ENCODE data around the gene SRCAP.
A peak's percentile ranks its signal among the peaks of the same experiment; 100 is the strongest.
"Not testable (repeated sequence)": the region's sequence is repeated elsewhere in the genome, so short reads cannot be mapped to it uniquely, and the experiment has no call there.

The SRCAP gene

DNA sequence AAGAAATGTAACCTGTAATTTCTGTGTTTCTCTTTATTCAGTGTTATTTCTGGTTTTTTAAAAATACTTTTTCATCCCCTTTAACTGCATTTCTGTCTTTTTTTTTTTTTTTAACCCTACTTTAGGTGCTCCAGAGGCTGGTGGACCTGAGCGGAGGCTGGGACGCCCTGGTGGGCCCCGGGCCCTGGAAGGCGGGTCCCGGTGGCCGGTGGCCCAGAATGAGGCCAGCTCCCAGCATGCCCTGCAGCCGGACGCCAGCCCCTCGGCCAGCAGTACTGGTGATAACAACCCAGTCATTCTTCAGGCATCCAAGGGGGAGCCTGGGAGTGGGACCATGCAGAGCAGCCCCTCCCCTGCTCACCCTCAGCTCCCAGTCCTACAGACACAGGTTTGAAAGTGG lies 1.5 kb downstream of the SRCAP start:
- Histone ChIP-seq H3K79me1 (ENCODE audit: low read length) (peaks cover 8% of the 10 kb centered on the region), H3K4me3 (ENCODE audit: low read length) (no peak overlapping the region)
- WGBS (ENCODE audit: extremely low coverage, insufficient coverage, low lambda C conversion rate), result no CpG with 5 or more reads among the region's 9 CpGs

DNA sequence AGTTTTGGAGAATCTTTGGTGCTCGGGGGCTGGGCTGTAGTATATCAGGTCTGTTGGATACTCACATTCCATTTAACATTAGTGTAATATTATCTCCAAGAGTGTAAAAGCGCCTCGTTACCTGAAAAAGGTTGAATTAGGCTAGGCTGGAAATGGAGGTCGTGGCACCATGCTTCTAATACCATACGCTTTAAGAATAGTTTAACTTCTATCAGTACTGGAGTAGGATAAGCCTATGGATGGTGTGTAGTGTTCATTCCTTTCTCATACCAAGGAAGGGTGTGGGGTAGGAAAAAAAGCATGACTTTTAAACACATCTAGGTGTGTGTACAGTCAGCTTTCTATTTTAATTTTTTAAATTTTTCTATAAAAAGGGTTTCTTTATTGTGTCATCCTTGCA lies 2.0 kb downstream of the SRCAP start:
- Histone ChIP-seq H2AK5ac (ENCODE audit: low read length) (no peak overlapping the region), H2BK120ac (ENCODE audit: low read depth, low read length) (no peak overlapping the region), H3K23ac (ENCODE audit: low read length) (no peak overlapping the region), H4K8ac (ENCODE audit: low read depth, low read length) (no peak overlapping the region), H3K79me1 (ENCODE audit: low read length) (peaks cover 8% of the 10 kb centered on the region), H3K27ac (ENCODE audit: low read depth, low read length) (no peak overlapping the region), H3K79me2 (ENCODE audit: control insufficient read depth, insufficient read depth, low read length) (peaks cover 21% of the 10 kb centered on the region), H3K36me3 (ENCODE audit: control insufficient read depth, insufficient read depth, low read length) (peaks cover 6% of the 10 kb centered on the region), H3K27me3 (ENCODE audit: insufficient read depth, low read length, poor library complexity) (no peaks in the 10 kb centered on the region), H3K9ac (ENCODE audit: low read length) (no peak overlapping the region), H3K18ac (ENCODE audit: low read length) (no peak overlapping the region), H2BK5ac (ENCODE audit: low read length) (no peak overlapping the region), H4K5ac (ENCODE audit: low read length) (no peak overlapping the region), H3K4ac (ENCODE audit: low read depth, low read length) (no peak overlapping the region), H3K4me2 (ENCODE audit: low read length) (no peak overlapping the region), H2BK15ac (replicated peaks; ENCODE audit: low read depth) (no peak overlapping the region), H3K4me1 (ENCODE audit: control insufficient read depth, low read depth, low read length) (peaks cover 3% of the 10 kb centered on the region), H3K56ac (ENCODE audit: low read length) (no peak overlapping the region), H3K4me3 (ENCODE audit: low read length) (no peak overlapping the region)
- no CpG with 5 or more reads among the region's 5 CpGs for WGBS (ENCODE audit: extremely low coverage, insufficient coverage, low lambda C conversion rate)
- no peak for DNase-seq

More for the DNA sequence above, 1.5 kb downstream of the SRCAP start:
- H3K4me1 ChIP-seq (ENCODE audit: control insufficient read depth, low read depth, low read length), result peaks cover 3% of the 10 kb centered on the region
- H3K18ac ChIP-seq (ENCODE audit: low read length), result no peak overlapping the region
- no peak overlapping the region for H3K9ac ChIP-seq (ENCODE audit: low read length)
- H3K79me2 ChIP-seq (ENCODE audit: control insufficient read depth, insufficient read depth, low read length), result peaks cover 21% of the 10 kb centered on the region
- no peak overlapping the region for H2AK5ac ChIP-seq (ENCODE audit: low read length)
- no peak overlapping the region for H2BK5ac ChIP-seq (ENCODE audit: low read length)
- peak; percentile 36 for DNase-seq
- no peak overlapping the region for H3K56ac ChIP-seq (ENCODE audit: low read length)
- H2BK15ac ChIP-seq (replicated peaks; ENCODE audit: low read depth), result no peak overlapping the region
- H3K23ac ChIP-seq (ENCODE audit: low read length), result no peak overlapping the region
- H3K4ac ChIP-seq (ENCODE audit: low read depth, low read length), result no peak overlapping the region
- H3K36me3 ChIP-seq (ENCODE audit: control insufficient read depth, insufficient read depth, low read length), result peaks cover 5% of the 10 kb centered on the region
- H2BK120ac ChIP-seq (ENCODE audit: low read depth, low read length), result no peak overlapping the region
- no peaks in the 10 kb centered on the region for H3K27me3 ChIP-seq (ENCODE audit: insufficient read depth, low read length, poor library complexity)
- no peak overlapping the region for H3K4me2 ChIP-seq (ENCODE audit: low read length)
- no peak overlapping the region for H4K5ac ChIP-seq (ENCODE audit: low read length)
- peak overlapping the region; percentile 12 for H3K27ac ChIP-seq (ENCODE audit: low read depth, low read length)
- no peak overlapping the region for H4K8ac ChIP-seq (ENCODE audit: low read depth, low read length)

DNA sequence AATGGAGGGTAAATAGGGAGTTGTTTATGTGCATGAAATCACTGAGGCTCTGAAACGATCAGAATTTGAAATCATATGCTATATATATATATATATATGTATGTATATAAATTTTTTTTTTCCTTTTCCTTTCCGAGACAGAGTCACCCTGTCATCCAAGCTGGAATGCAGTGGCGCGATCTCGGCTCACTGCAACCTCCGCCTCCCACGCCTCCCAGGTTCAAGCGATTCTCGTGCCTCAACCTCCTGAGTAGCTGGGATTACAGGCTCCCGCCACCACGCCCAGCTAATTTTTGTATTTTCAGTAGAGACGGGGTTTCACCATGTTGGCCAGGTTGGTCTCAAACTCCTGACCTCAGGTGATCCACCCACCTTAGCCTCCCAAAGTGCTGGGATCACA lies 4.1 kb downstream of the SRCAP start:
- not testable (repeated sequence) for H3K4me1 ChIP-seq (ENCODE audit: control insufficient read depth, low read depth, low read length); H2AK5ac ChIP-seq (ENCODE audit: low read length); H3K27ac ChIP-seq (ENCODE audit: low read depth, low read length); H4K8ac ChIP-seq (ENCODE audit: low read depth, low read length); H2BK120ac ChIP-seq (ENCODE audit: low read depth, low read length); H2BK15ac ChIP-seq (replicated peaks; ENCODE audit: low read depth); H3K56ac ChIP-seq (ENCODE audit: low read length); H2BK5ac ChIP-seq (ENCODE audit: low read length); H3K27me3 ChIP-seq (ENCODE audit: insufficient read depth, low read length, poor library complexity); H3K4ac ChIP-seq (ENCODE audit: low read depth, low read length); H4K5ac ChIP-seq (ENCODE audit: low read length); H3K23ac ChIP-seq (ENCODE audit: low read length); H3K9ac ChIP-seq (ENCODE audit: low read length); DNase-seq; H3K18ac ChIP-seq (ENCODE audit: low read length); H3K4me3 ChIP-seq (ENCODE audit: low read length); H3K4me2 ChIP-seq (ENCODE audit: low read length)
- H3K79me1 ChIP-seq (ENCODE audit: low read length), result peaks cover 11% of the 10 kb centered on the region
- peaks cover 13% of the 10 kb centered on the region for H3K36me3 ChIP-seq (ENCODE audit: control insufficient read depth, insufficient read depth, low read length)
- peaks cover 21% of the 10 kb centered on the region for H3K79me2 ChIP-seq (ENCODE audit: control insufficient read depth, insufficient read depth, low read length)
- no CpG with 5 or more reads among the region's 12 CpGs for WGBS (ENCODE audit: extremely low coverage, insufficient coverage, low lambda C conversion rate)

DNA sequence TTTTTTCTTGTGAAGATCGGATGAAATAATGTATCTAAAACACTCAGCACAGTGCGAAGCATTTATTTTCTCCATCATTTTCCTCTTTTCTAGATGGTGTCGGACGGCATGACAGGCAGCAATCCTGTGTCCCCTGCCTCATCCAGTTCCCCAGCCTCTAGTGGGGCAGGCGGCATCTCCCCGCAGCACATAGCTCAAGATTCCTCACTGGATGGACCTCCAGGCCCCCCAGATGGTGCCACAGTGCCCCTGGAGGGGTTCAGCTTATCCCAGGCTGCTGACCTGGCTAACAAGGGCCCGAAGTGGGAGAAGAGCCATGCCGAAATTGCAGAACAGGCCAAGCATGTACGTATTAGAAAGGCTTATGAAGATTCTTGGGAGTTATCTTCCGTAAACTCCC lies 5.0 kb downstream of the SRCAP start:
- Histone ChIP-seq H3K79me2 (ENCODE audit: control insufficient read depth, insufficient read depth, low read length) (peaks cover 21% of the 10 kb centered on the region), H3K27ac (ENCODE audit: low read depth, low read length) (no peak overlapping the region), H3K4ac (ENCODE audit: low read depth, low read length) (no peak overlapping the region), H3K4me2 (ENCODE audit: low read length) (no peak overlapping the region), H4K5ac (ENCODE audit: low read length) (no peak overlapping the region), H2BK5ac (ENCODE audit: low read length) (no peak overlapping the region), H3K9ac (ENCODE audit: low read length) (no peak overlapping the region), H3K27me3 (ENCODE audit: insufficient read depth, low read length, poor library complexity) (no peaks in the 10 kb centered on the region), H2AK5ac (ENCODE audit: low read length) (no peak overlapping the region), H3K56ac (ENCODE audit: low read length) (no peak overlapping the region), H2BK15ac (replicated peaks; ENCODE audit: low read depth) (no peak overlapping the region), H2BK120ac (ENCODE audit: low read depth, low read length) (no peak overlapping the region), H3K79me1 (ENCODE audit: low read length) (peaks cover 11% of the 10 kb centered on the region), H3K4me1 (ENCODE audit: control insufficient read depth, low read depth, low read length) (peaks cover 3% of the 10 kb centered on the region), H3K4me3 (ENCODE audit: low read length) (no peak overlapping the region), H3K36me3 (ENCODE audit: control insufficient read depth, insufficient read depth, low read length) (peaks cover 15% of the 10 kb centered on the region), H3K23ac (ENCODE audit: low read length) (no peak overlapping the region), H3K18ac (ENCODE audit: low read length) (no peak overlapping the region), H4K8ac (ENCODE audit: low read depth, low read length) (no peak overlapping the region)
- no CpG with 5 or more reads among the region's 10 CpGs for WGBS (ENCODE audit: extremely low coverage, insufficient coverage, low lambda C conversion rate)
- no peak for DNase-seq

DNA sequence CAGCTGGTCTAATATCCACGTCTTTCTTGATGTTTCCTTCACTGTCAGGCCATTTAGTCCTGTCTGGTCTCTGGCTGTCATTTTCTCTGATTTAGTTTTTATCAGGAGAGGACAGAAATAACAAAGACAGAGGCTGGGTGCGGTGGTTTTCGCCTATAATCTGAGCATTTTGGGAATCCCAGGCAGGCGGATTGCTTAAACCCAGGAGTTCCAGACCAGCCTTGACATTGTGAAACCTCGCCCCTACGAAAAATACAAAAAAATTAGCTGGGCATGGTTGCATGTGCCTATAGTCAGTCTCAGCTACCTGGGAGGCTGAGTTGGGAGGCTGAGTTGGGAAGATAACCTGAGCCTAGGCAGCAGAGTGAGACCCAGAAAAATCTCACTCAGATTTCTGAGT lies 7.1 kb downstream of the SRCAP start:
- Histone ChIP-seq H4K8ac (ENCODE audit: low read depth, low read length) (no peak overlapping the region), H3K4ac (ENCODE audit: low read depth, low read length) (no peak overlapping the region), H3K4me1 (ENCODE audit: control insufficient read depth, low read depth, low read length) (no peaks in the 10 kb centered on the region), H4K5ac (ENCODE audit: low read length) (no peak overlapping the region), H3K4me2 (ENCODE audit: low read length) (no peak overlapping the region), H3K27ac (ENCODE audit: low read depth, low read length) (no peak overlapping the region), H3K36me3 (ENCODE audit: control insufficient read depth, insufficient read depth, low read length) (peaks cover 26% of the 10 kb centered on the region), H3K79me1 (ENCODE audit: low read length) (peaks cover 4% of the 10 kb centered on the region), H2BK15ac (replicated peaks; ENCODE audit: low read depth) (no peak overlapping the region), H3K4me3 (ENCODE audit: low read length) (no peak overlapping the region), H3K23ac (ENCODE audit: low read length) (no peak overlapping the region), H2BK120ac (ENCODE audit: low read depth, low read length) (no peak overlapping the region), H2AK5ac (ENCODE audit: low read length) (no peak overlapping the region), H2BK5ac (ENCODE audit: low read length) (no peak overlapping the region), H3K27me3 (ENCODE audit: insufficient read depth, low read length, poor library complexity) (no peaks in the 10 kb centered on the region), H3K79me2 (ENCODE audit: control insufficient read depth, insufficient read depth, low read length) (peaks cover 3% of the 10 kb centered on the region), H3K18ac (ENCODE audit: low read length) (no peak overlapping the region), H3K56ac (ENCODE audit: low read length) (no peak overlapping the region), H3K9ac (ENCODE audit: low read length) (no peak overlapping the region)
- no peak for DNase-seq
- WGBS (ENCODE audit: extremely low coverage, insufficient coverage, low lambda C conversion rate), result no CpG with 5 or more reads among the region's 6 CpGs

DNA sequence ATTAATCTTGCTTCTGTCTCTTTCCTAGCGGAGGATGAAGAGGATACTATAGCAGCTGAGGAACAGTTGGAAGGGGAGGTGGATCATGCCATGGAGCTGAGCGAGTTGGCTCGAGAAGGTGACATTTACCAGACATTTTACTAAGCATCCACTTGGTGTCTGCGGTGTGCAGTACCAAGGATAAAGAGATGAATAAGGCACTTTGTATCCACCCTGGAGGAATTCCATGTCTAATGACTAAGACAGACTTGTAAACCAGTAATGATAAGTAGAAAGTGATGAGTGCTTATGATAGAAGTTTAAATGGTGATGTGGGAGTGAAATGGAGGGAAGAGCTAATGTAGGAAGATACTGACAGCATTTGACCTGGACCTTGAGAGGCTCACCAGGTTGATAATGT lies 12.0 kb downstream of the SRCAP start:
- no peak overlapping the region for H4K8ac ChIP-seq (ENCODE audit: low read depth, low read length)
- no CpG with 5 or more reads among the region's 4 CpGs for WGBS (ENCODE audit: extremely low coverage, insufficient coverage, low lambda C conversion rate)

More for the DNA sequence above, 12.0 kb downstream of the SRCAP start:
- H3K4me1 ChIP-seq (ENCODE audit: control insufficient read depth, low read depth, low read length), result no peaks in the 10 kb centered on the region
- H2AK5ac ChIP-seq (ENCODE audit: low read length), result no peak overlapping the region
- no peak overlapping the region for H3K4me2 ChIP-seq (ENCODE audit: low read length)
- peaks cover 5% of the 10 kb centered on the region for H3K79me1 ChIP-seq (ENCODE audit: low read length)
- H3K4me3 ChIP-seq (ENCODE audit: low read length), result no peak overlapping the region
- no peak overlapping the region for H3K4ac ChIP-seq (ENCODE audit: low read depth, low read length)
- no peak overlapping the region for H2BK120ac ChIP-seq (ENCODE audit: low read depth, low read length)
- no peaks in the 10 kb centered on the region for H3K27me3 ChIP-seq (ENCODE audit: insufficient read depth, low read length, poor library complexity)
- no peak overlapping the region for H3K27ac ChIP-seq (ENCODE audit: low read depth, low read length)
- H3K79me2 ChIP-seq (ENCODE audit: control insufficient read depth, insufficient read depth, low read length), result peaks cover 2% of the 10 kb centered on the region
- no peak overlapping the region for H3K9ac ChIP-seq (ENCODE audit: low read length)
- DNase-seq, result no peak
- H4K5ac ChIP-seq (ENCODE audit: low read length), result no peak overlapping the region
- no peak overlapping the region for H2BK5ac ChIP-seq (ENCODE audit: low read length)
- H3K36me3 ChIP-seq (ENCODE audit: control insufficient read depth, insufficient read depth, low read length), result peaks cover 46% of the 10 kb centered on the region
- H3K56ac ChIP-seq (ENCODE audit: low read length), result no peak overlapping the region
- no peak overlapping the region for H2BK15ac ChIP-seq (replicated peaks; ENCODE audit: low read depth)
- H3K18ac ChIP-seq (ENCODE audit: low read length), result no peak overlapping the region
- H3K23ac ChIP-seq (ENCODE audit: low read length), result no peak overlapping the region

Measured in mesendoderm (in vitro differentiated cells).